Lower leg skin (tissue), 4 donors: ENCODE data around the gene ARL8B. TPM values are rescaled to one million over a fixed set of nuclear protein-coding genes. Genes with fewer than 3 reads are reported as not detected.
"Not testable (repeated sequence)": the region's sequence is repeated elsewhere in the genome, so short reads cannot be mapped to it uniquely, and the experiment has no call there.

Experiments used
- DNase-seq, 2 donors: peaks; one replicate each; pipeline ENCODE4 v3.0.0-alpha.2; 2019; ENCODE audit warnings: low spot score in 2 of 2
- H3K4me3 ChIP-seq: fragments of 200-600 bp; sonication (generic); 2 replicates; pipeline ENCODE4 v1.5.1; 2017; ENCODE audit warnings: mild to moderate bottlenecking, low read depth; ENCODE audit not compliant: poor library complexity, severe bottlenecking
- POLR2A ChIP-seq, 2 donors: fragments of 450-650 bp; IDR thresholded peaks; one replicate each; pipeline ENCODE4 v1.6.1; 2016 to 2017; ENCODE audit warnings: antibody characterized with exemption in 2 of 2, mild to moderate bottlenecking in 1 of 2, moderate library complexity in 1 of 2
- WGBS, 2 donors: methylation state at CpG; one replicate each; pipeline ENCODE4 v1.1.5; 2018; 5-methylcytosine and 5-hydroxymethylcytosine counted together
- intact Hi-C: fragments of 100-400 bp; cut with DNase I; formaldehyde crosslinking; loops from one replicate; pipeline ENCODE4 v1.15.0; 2023; ENCODE audit warnings: low total_unique reads
- total RNA-seq, 4 donors: library from RNA; depleted of rRNA; stranded (reverse); fragments of >200 nt; gene quantifications; one replicate each; pipeline ENCODE4 v1.1.0, GENCODE V29; 2016
- TF ChIP-seq, protein P1 (sequence below), 3 donors: fragments of 450-650 bp; IDR thresholded peaks; one replicate each; pipeline ENCODE4 v1.5.1; 2016; ENCODE audit warnings: antibody characterized with exemption in 3 of 3, mild to moderate bottlenecking in 3 of 3, moderate library complexity in 2 of 3

ARL8B gene
- total RNA-seq, 4 donors from 2014 or later: 62.1 to 90.5 (median 81.5) TPM

DNA sequence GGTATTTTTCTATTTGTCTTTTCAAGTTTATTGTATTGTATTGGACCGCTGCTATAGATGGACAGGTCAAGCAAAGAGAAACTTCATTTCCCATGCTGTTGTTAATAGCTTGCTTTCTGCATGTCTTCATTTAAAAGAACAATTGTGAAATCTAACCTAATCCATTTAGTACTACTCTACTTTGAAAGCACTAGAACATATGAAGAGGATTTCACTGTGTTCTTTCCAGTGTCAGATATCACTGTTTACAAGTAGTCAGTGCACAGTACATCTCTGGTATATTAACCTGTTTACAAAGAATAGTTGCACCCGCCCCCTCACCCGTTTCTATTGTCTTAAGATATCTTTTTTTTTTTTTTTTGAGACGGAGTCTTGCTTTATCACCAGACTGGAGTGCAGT, 43.6 kb downstream of the ARL8B start:
- DNase-seq: no peak
- TF ChIP-seq POLR2A (IDR thresholded peaks at IDR 0.05): no peak
- TF ChIP-seq, protein P1, sequence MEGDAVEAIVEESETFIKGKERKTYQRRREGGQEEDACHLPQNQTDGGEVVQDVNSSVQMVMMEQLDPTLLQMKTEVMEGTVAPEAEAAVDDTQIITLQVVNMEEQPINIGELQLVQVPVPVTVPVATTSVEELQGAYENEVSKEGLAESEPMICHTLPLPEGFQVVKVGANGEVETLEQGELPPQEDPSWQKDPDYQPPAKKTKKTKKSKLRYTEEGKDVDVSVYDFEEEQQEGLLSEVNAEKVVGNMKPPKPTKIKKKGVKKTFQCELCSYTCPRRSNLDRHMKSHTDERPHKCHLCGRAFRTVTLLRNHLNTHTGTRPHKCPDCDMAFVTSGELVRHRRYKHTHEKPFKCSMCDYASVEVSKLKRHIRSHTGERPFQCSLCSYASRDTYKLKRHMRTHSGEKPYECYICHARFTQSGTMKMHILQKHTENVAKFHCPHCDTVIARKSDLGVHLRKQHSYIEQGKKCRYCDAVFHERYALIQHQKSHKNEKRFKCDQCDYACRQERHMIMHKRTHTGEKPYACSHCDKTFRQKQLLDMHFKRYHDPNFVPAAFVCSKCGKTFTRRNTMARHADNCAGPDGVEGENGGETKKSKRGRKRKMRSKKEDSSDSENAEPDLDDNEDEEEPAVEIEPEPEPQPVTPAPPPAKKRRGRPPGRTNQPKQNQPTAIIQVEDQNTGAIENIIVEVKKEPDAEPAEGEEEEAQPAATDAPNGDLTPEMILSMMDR (IDR thresholded peaks at IDR 0.05): no peak
- H3K4me3 ChIP-seq: no peak overlapping the region
- intact Hi-C loops: no loop called here
- 89 to 95% methylated on average over 4 of the region's 4 CpGs for WGBS, 2 donors

DNA sequence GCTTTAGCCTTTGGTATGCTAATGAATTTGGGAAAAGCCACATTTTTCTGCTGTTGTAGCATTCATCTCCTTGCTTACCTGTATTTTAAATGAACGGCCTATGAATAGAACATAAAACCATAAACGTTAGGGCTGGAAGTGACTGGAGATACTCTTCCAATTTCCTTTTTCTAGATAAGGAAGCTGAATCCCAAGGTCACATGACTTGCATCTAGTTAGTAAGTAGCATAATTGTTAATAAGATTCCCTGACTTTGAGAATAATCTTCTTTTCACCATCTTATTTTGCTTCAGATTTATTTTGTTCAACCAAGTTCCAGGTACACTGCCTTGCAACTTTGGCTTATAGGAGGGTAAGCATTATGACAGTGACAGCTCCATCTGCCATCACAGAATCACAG, 44.8 kb downstream of the ARL8B start:
- DNase-seq: no peak
- WGBS, 2 donors: 70 to 79% methylated on average over 2 of the region's 2 CpGs
- no peak for TF ChIP-seq POLR2A (IDR thresholded peaks at IDR 0.05)
- TF ChIP-seq, protein P1 (IDR thresholded peaks at IDR 0.05): no peak
- intact Hi-C loops: no loop called here
- no peak overlapping the region for H3K4me3 ChIP-seq

DNA sequence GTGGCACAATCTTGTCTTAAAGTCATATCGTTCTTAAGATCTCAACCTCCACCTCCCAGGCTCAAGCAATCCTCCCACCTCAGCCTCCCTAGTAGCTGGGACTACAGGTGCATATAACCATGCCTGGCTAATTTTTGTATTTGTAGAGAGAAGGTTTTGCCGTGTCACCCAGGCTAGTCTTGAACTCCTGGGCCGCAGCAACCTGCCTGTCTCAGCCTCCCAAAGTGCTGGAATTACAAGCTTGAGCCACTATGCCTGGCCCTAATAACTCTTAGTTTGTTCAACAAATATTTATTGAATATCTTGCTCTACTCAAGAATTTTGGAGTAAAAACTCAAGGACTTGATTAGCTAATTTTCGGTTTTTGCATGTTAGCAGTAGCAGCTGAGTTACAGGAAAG, 46.0 kb downstream of the ARL8B start:
- no peak for DNase-seq
- whole genome bisulfite sequencing, 2 donors: 94 to 99% methylated on average over 4 of the region's 4 CpGs
- H3K4me3 ChIP-seq: no peak overlapping the region
- TF ChIP-seq, protein P1 (IDR thresholded peaks at IDR 0.05): no peak
- no peak for TF ChIP-seq POLR2A (IDR thresholded peaks at IDR 0.05)
- intact Hi-C loops: no loop called here

DNA sequence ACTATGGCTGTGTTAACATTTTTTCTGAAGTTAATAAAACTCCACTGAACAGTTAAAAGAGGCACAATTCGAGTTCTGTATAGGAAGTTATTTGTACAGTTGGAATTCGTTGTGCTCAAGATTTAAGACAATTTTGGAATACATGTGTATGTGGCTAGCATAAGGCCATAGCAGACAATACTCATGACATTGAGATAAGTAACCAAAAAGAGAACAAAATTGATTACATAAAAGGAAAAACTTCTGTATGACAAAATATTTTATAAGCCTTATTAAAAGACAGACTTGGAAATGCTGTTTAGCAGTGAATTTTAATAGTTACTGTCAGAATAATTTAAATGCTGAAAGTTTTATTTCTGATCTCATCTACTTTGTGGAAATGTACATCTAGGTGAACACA, 47.7 kb downstream of the ARL8B start:
- H3K4me3 ChIP-seq: no peak overlapping the region
- intact Hi-C loops: no loop called here
- WGBS, 2 donors: 64 to 65% methylated on average over 2 of the region's 2 CpGs
- TF ChIP-seq, protein P1 (IDR thresholded peaks at IDR 0.05): no peak
- TF ChIP-seq POLR2A (IDR thresholded peaks at IDR 0.05): no peak
- no peak for DNase-seq

DNA sequence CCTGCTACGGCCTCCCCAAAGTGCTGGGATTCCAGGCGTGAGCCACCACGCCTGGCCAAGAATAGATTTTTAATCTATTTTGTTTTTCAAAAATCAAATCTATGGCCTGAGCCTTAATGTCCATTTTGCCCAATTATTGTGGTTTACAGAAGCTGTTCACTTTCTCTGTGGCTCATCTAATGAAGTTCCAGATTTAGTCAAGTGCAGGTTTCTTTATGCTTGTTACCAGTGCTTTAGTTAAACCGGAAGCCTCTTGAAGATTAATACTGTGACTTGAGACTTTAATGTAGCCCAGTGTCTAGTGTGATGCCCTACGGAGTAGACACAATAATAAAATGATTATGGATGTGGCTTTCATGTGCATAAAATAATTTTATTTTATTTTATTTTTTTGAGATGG, 48.9 kb downstream of the ARL8B start:
- no peak overlapping the region for H3K4me3 ChIP-seq
- no peak for DNase-seq
- WGBS, 2 donors: 82 to 86% methylated on average over 5 of the region's 5 CpGs
- TF ChIP-seq POLR2A (IDR thresholded peaks at IDR 0.05): no peak
- TF ChIP-seq, protein P1 (IDR thresholded peaks at IDR 0.05): no peak
- intact Hi-C loops: no loop called here

DNA sequence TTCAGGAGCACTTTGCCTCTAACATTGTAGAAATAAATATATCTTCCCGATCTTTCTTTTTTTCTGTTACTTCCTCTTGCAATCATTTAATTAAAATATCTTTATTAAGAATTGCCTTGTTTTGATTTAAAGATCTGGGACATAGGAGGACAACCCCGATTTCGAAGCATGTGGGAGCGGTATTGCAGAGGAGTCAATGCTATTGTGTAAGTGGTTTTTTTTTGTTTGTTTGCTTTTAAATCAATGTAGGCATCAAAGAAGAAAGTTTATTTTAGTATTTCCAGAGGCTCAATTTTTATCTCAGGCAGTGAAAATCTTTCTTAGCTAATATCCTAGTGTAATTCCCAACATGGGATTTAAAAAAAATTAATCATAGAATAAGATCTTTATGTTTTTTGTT, 49.9 kb downstream of the ARL8B start:
- intact Hi-C loops: no loop called here
- WGBS, 2 donors: 91 to 93% methylated on average over 4 of the region's 4 CpGs
- no peak for DNase-seq
- TF ChIP-seq, protein P1 (IDR thresholded peaks at IDR 0.05): no peak
- no peak for TF ChIP-seq POLR2A (IDR thresholded peaks at IDR 0.05)
- no peak overlapping the region for H3K4me3 ChIP-seq

DNA sequence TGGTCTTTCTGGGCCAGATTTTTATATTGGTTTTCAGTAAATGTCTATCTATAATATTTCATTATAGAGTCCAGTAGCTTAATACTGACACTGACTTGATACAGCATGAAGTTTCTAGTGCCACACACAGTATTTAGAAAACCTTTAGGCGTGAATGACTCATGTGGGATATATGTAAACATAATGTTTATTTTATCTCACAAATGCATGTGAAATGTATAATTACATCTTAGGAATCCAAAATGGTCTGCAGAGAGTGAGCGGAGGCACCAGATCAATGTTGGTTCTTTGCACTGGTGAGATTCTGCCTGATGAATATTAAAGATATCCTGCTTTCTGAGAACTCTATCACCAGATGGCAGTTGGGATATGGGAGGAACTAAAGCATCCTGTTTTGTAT, 56.9 kb downstream of the ARL8B start:
- WGBS, 2 donors: 92 to 96% methylated on average over 2 of the region's 2 CpGs
- intact Hi-C loops, H3K4me3 ChIP-seq, DNase-seq: not testable (repeated sequence)
